Body of pancreas (tissue), 4 donors: ENCODE measurements around the gene ADAMTSL1.

ENCODE experiments used
- CTCF ChIP-seq, 7 experiments: fragments of 450-650 bp in 4 of 7; fragments of 200-600 bp in 3 of 7; sonication (generic) in 3 of 7; IDR thresholded peaks; one replicate each; pipeline ENCODE4 v1.5.1; 2016 to 2019; ENCODE audit warnings: antibody characterized with exemption in 7 of 7
- POLR2A ChIP-seq, 3 donors: fragments of 450-650 bp; IDR thresholded peaks; one replicate each; pipeline ENCODE4 v1.6.1; 2016; ENCODE audit warnings: antibody characterized with exemption in 3 of 3, mild to moderate bottlenecking in 2 of 3

GRCh38 chr9:18756712-18757125, 282.8 kb downstream of the ADAMTSL1 start:
- no peak for TF ChIP-seq CTCF (IDR thresholded peaks at IDR 0.05)
- TF ChIP-seq POLR2A (IDR thresholded peaks at IDR 0.05) = no peak
